Endothelial cell of umbilical vein (primary cell): ENCODE results near the gene APOF.
"Not testable (repeated sequence)": the region's sequence is repeated elsewhere in the genome, so short reads cannot be mapped to it uniquely, and the experiment has no call there.

Experiments used
- CTCF ChIP-seq, 2 donors: IDR thresholded peaks; 1 replicate in 1 of 2; 2 replicates in 1 of 2; pipeline ENCODE4 v1.5.1; 2011; ENCODE audit warnings: low read length in 2 of 2, mild to moderate bottlenecking in 2 of 2, moderate library complexity in 2 of 2, control low read depth in 1 of 2, inconsistent platforms in 1 of 2, low read depth in 1 of 2; ENCODE audit not compliant: insufficient read depth in 1 of 2; ENCODE audit errors: extremely low read depth in 1 of 2
- EZH2 ChIP-seq: IDR thresholded peaks from 2 replicates; pipeline ENCODE4 v1.6.1; 2012; ENCODE audit warnings: borderline replicate concordance, low read depth, mild to moderate bottlenecking, moderate library complexity, low read length, inconsistent platforms; ENCODE audit not compliant: severe bottlenecking
- FOS ChIP-seq: IDR thresholded peaks from 2 replicates; pipeline ENCODE4 v1.6.1; 2011; ENCODE audit warnings: mild to moderate bottlenecking, low read length, moderate library complexity, borderline replicate concordance; ENCODE audit not compliant: insufficient read depth
- GATA2 ChIP-seq: IDR thresholded peaks from 2 replicates; pipeline ENCODE4 v1.7.0; 2011; ENCODE audit warnings: low read depth, mild to moderate bottlenecking, moderate library complexity, mixed read lengths, low read length; ENCODE audit not compliant: insufficient read length, insufficient read depth
- JUN ChIP-seq: IDR thresholded peaks from 2 replicates; pipeline ENCODE4 v1.6.1; 2011; ENCODE audit warnings: borderline replicate concordance, low read depth; ENCODE audit not compliant: insufficient read length, insufficient read depth
- MAX ChIP-seq: IDR thresholded peaks from 2 replicates; pipeline ENCODE4 v1.6.1; 2011; ENCODE audit not compliant: insufficient read depth, insufficient read length
- MYC ChIP-seq: IDR thresholded peaks from one replicate; pipeline ENCODE4 v1.6.1; 2011; ENCODE audit warnings: mild to moderate bottlenecking, low read depth, low read length
- POLR2A ChIP-seq: IDR thresholded peaks from 2 replicates; pipeline ENCODE4 v1.6.1; 2012; ENCODE audit warnings: low read depth, mild to moderate bottlenecking, control low read depth, low read length
- POLR2AphosphoS5 ChIP-seq: IDR thresholded peaks from 2 replicates; pipeline ENCODE4 v1.6.1; 2012; ENCODE audit warnings: low read depth, mild to moderate bottlenecking, control low read depth, low read length, moderate library complexity; ENCODE audit not compliant: insufficient read depth

- TF ChIP-seq CTCF (IDR thresholded peaks at IDR 0.05; ENCODE audit: extremely low read depth in 1 of 2, insufficient read depth in 1 of 2, low read depth in 1 of 2, low read length in 2 of 2); POLR2AphosphoS5; JUN; EZH2; FOS; POLR2A; MAX; MYC; GATA2: not testable (repeated sequence)
Observed at GRCh38 chr12:56321610-56322009, 41.0 kb downstream of the APOF start.
